ENCODE results near the gene CHD9NB.

The CHD9NB gene

GRCh38 chr16:53091466-53092211 lies 38.9 kb upstream of the CHD9NB start:
- H3K27me3 ChIP-seq (ENCODE audit: control insufficient read depth, insufficient read depth, low read length), result no peaks in the 10 kb centered on the region
- peak overlapping the region; percentile 72; the same call in 1 of the 2 replicates for H3K27ac ChIP-seq (ENCODE audit: low read depth, low read length)
- H3K9ac ChIP-seq (ENCODE audit: low read length), result peak overlapping the region; percentile 52
- peak overlapping the region; percentile 5; the same call in 1 of the 2 replicates for H3K4me3 ChIP-seq (ENCODE audit: low read depth, low read length)
- no peaks in the 10 kb centered on the region for H3K36me3 ChIP-seq (ENCODE audit: control insufficient read depth, insufficient read depth, low read length)
- H3K9me3 ChIP-seq (ENCODE audit: control insufficient read depth, insufficient read depth, low read depth, low read length), result no peaks in the 10 kb centered on the region
- peaks cover 55% of the 10 kb centered on the region for H3K4me1 ChIP-seq (ENCODE audit: control insufficient read depth, insufficient read depth, low read length)

GRCh38 chr16:53090591-53091411 lies 38.1 kb upstream of the CHD9NB start:
- Histone ChIP-seq H3K36me3 (ENCODE audit: control insufficient read depth, insufficient read depth, low read length) (no peaks in the 10 kb centered on the region), H3K4me3 (ENCODE audit: low read depth, low read length) (peak overlapping the region; percentile 5; the same call in 1 of the 2 replicates), H3K27ac (ENCODE audit: low read depth, low read length) (peak overlapping the region; percentile 72; the same call in 1 of the 2 replicates), H3K9ac (ENCODE audit: low read length) (peak overlapping the region; percentile 52), H3K9me3 (ENCODE audit: control insufficient read depth, insufficient read depth, low read depth, low read length) (no peaks in the 10 kb centered on the region), H3K4me1 (ENCODE audit: control insufficient read depth, insufficient read depth, low read length) (peaks cover 62% of the 10 kb centered on the region), H3K27me3 (ENCODE audit: control insufficient read depth, insufficient read depth, low read length) (no peaks in the 10 kb centered on the region)

GRCh38 chr16:53090286-53090590 lies 37.5 kb upstream of the CHD9NB start:
- H3K9ac ChIP-seq (ENCODE audit: low read length), result peak overlapping the region; percentile 52
- peak overlapping the region; percentile 72; the same call in 1 of the 2 replicates for H3K27ac ChIP-seq (ENCODE audit: low read depth, low read length)
- no peaks in the 10 kb centered on the region for H3K9me3 ChIP-seq (ENCODE audit: control insufficient read depth, insufficient read depth, low read depth, low read length)
- no peaks in the 10 kb centered on the region for H3K36me3 ChIP-seq (ENCODE audit: control insufficient read depth, insufficient read depth, low read length)
- peaks cover 68% of the 10 kb centered on the region for H3K4me1 ChIP-seq (ENCODE audit: control insufficient read depth, insufficient read depth, low read length)
- no peaks in the 10 kb centered on the region for H3K27me3 ChIP-seq (ENCODE audit: control insufficient read depth, insufficient read depth, low read length)
- peak overlapping the region; percentile 3; the same call in 1 of the 2 replicates for H3K4me3 ChIP-seq (ENCODE audit: low read depth, low read length)

GRCh38 chr16:53089434-53090285 lies 37.0 kb upstream of the CHD9NB start:
- Histone ChIP-seq H3K4me1 (ENCODE audit: control insufficient read depth, insufficient read depth, low read length) (peaks cover 73% of the 10 kb centered on the region), H3K27me3 (ENCODE audit: control insufficient read depth, insufficient read depth, low read length) (no peaks in the 10 kb centered on the region), H3K4me3 (ENCODE audit: low read depth, low read length) (0 out of 2 replicates have a peak overlapping the region, but pooled peaks have one; percentile 3), H3K9me3 (ENCODE audit: control insufficient read depth, insufficient read depth, low read depth, low read length) (no peaks in the 10 kb centered on the region), H3K9ac (ENCODE audit: low read length) (peak overlapping the region; percentile 52), H3K27ac (ENCODE audit: low read depth, low read length) (no peak overlapping the region; the same call in 1 of the 2 replicates), H3K36me3 (ENCODE audit: control insufficient read depth, insufficient read depth, low read length) (no peaks in the 10 kb centered on the region)

- no peaks in the 10 kb centered on the region for H3K9me3 ChIP-seq (ENCODE audit: control insufficient read depth, insufficient read depth, low read depth, low read length)
- no peak overlapping the region for H3K27ac ChIP-seq (ENCODE audit: low read depth, low read length)
- no peaks in the 10 kb centered on the region for H3K27me3 ChIP-seq (ENCODE audit: control insufficient read depth, insufficient read depth, low read length)
- H3K4me3 ChIP-seq (ENCODE audit: low read depth, low read length), result no peak overlapping the region
- no peak overlapping the region for H3K9ac ChIP-seq (ENCODE audit: low read length)
- H3K36me3 ChIP-seq (ENCODE audit: control insufficient read depth, insufficient read depth, low read length), result no peaks in the 10 kb centered on the region
- peaks cover 69% of the 10 kb centered on the region for H3K4me1 ChIP-seq (ENCODE audit: control insufficient read depth, insufficient read depth, low read length)
Observed at GRCh38 chr16:53087101-53087500, 34.4 kb upstream of the CHD9NB start.

GRCh38 chr16:53085931-53086421 lies 33.3 kb upstream of the CHD9NB start:
- no peaks in the 10 kb centered on the region for H3K9me3 ChIP-seq (ENCODE audit: control insufficient read depth, insufficient read depth, low read depth, low read length)
- peaks cover 62% of the 10 kb centered on the region for H3K4me1 ChIP-seq (ENCODE audit: control insufficient read depth, insufficient read depth, low read length)
- no peak overlapping the region for H3K9ac ChIP-seq (ENCODE audit: low read length)
- peak overlapping the region; percentile 24; the same call in 1 of the 2 replicates for H3K27ac ChIP-seq (ENCODE audit: low read depth, low read length)
- H3K27me3 ChIP-seq (ENCODE audit: control insufficient read depth, insufficient read depth, low read length), result no peaks in the 10 kb centered on the region
- no peaks in the 10 kb centered on the region for H3K36me3 ChIP-seq (ENCODE audit: control insufficient read depth, insufficient read depth, low read length)
- no peak overlapping the region for H3K4me3 ChIP-seq (ENCODE audit: low read depth, low read length)

- no peaks in the 10 kb centered on the region for H3K9me3 ChIP-seq (ENCODE audit: control insufficient read depth, insufficient read depth, low read depth, low read length)
- H3K27ac ChIP-seq (ENCODE audit: low read depth, low read length), result peak overlapping the region; percentile 24; the same call in 1 of the 2 replicates
- no peak overlapping the region for H3K9ac ChIP-seq (ENCODE audit: low read length)
- H3K4me3 ChIP-seq (ENCODE audit: low read depth, low read length), result no peak overlapping the region
- H3K4me1 ChIP-seq (ENCODE audit: control insufficient read depth, insufficient read depth, low read length), result peaks cover 62% of the 10 kb centered on the region
- H3K36me3 ChIP-seq (ENCODE audit: control insufficient read depth, insufficient read depth, low read length), result no peaks in the 10 kb centered on the region
- no peaks in the 10 kb centered on the region for H3K27me3 ChIP-seq (ENCODE audit: control insufficient read depth, insufficient read depth, low read length)
Observed at GRCh38 chr16:53085369-53085843, 32.7 kb upstream of the CHD9NB start.

GRCh38 chr16:53084746-53085334 lies 32.1 kb upstream of the CHD9NB start:
- Histone ChIP-seq H3K4me1 (ENCODE audit: control insufficient read depth, insufficient read depth, low read length) (peaks cover 62% of the 10 kb centered on the region), H3K36me3 (ENCODE audit: control insufficient read depth, insufficient read depth, low read length) (no peaks in the 10 kb centered on the region), H3K9me3 (ENCODE audit: control insufficient read depth, insufficient read depth, low read depth, low read length) (no peaks in the 10 kb centered on the region), H3K9ac (ENCODE audit: low read length) (no peak overlapping the region), H3K4me3 (ENCODE audit: low read depth, low read length) (no peak overlapping the region), H3K27ac (ENCODE audit: low read depth, low read length) (no peak overlapping the region), H3K27me3 (ENCODE audit: control insufficient read depth, insufficient read depth, low read length) (no peaks in the 10 kb centered on the region)

GRCh38 chr16:53084141-53084541 lies 31.4 kb upstream of the CHD9NB start:
- H3K27ac ChIP-seq (ENCODE audit: low read depth, low read length), result no peak overlapping the region
- H3K9ac ChIP-seq (ENCODE audit: low read length), result no peak overlapping the region
- H3K4me1 ChIP-seq (ENCODE audit: control insufficient read depth, insufficient read depth, low read length), result peaks cover 63% of the 10 kb centered on the region

GRCh38 chr16:53083119-53083518 lies 30.4 kb upstream of the CHD9NB start:
- H3K4me3 ChIP-seq (ENCODE audit: low read depth, low read length), result no peak overlapping the region
- no peak overlapping the region for H3K27ac ChIP-seq (ENCODE audit: low read depth, low read length)
- H3K9me3 ChIP-seq (ENCODE audit: control insufficient read depth, insufficient read depth, low read depth, low read length), result peaks cover 2% of the 10 kb centered on the region; the same call in 1 of the 2 replicates
- H3K4me1 ChIP-seq (ENCODE audit: control insufficient read depth, insufficient read depth, low read length), result peaks cover 65% of the 10 kb centered on the region
- H3K27me3 ChIP-seq (ENCODE audit: control insufficient read depth, insufficient read depth, low read length), result no peaks in the 10 kb centered on the region
- H3K36me3 ChIP-seq (ENCODE audit: control insufficient read depth, insufficient read depth, low read length), result no peaks in the 10 kb centered on the region
- no peak overlapping the region for H3K9ac ChIP-seq (ENCODE audit: low read length)

More at GRCh38 chr16:53084141-53084541, 31.4 kb upstream of the CHD9NB start:
- no peak overlapping the region for H3K4me3 ChIP-seq (ENCODE audit: low read depth, low read length)
- no peaks in the 10 kb centered on the region for H3K9me3 ChIP-seq (ENCODE audit: control insufficient read depth, insufficient read depth, low read depth, low read length)
- no peaks in the 10 kb centered on the region for H3K27me3 ChIP-seq (ENCODE audit: control insufficient read depth, insufficient read depth, low read length)
- no peaks in the 10 kb centered on the region for H3K36me3 ChIP-seq (ENCODE audit: control insufficient read depth, insufficient read depth, low read length)

Data from HUES6 (cell line).